OCI-LY7 (cell line): ENCODE measurements around the gene JAML.

Source experiments
- CTCF ChIP-seq: fragments of 200-600 bp; sonication (generic); conservative IDR thresholded peaks from 2 replicates; pipeline ENCODE4 v1.5.1; 2014; ENCODE audit warnings: mild to moderate bottlenecking, antibody characterized with exemption, low read length, moderate library complexity, mixed read lengths
- EZH2phosphoT487 ChIP-seq: fragments of 200-600 bp; sonication (generic); IDR thresholded peaks from 2 replicates; pipeline ENCODE4 v1.6.1; 2018; ENCODE audit warnings: low read depth, borderline replicate concordance, mild to moderate bottlenecking, mixed run types, antibody characterized with exemption, low read length, moderate library complexity, mixed read lengths

- no peak for TF ChIP-seq CTCF
- TF ChIP-seq EZH2phosphoT487: no peak
Observed at GRCh38 chr11:118144301-118145268, 80.2 kb downstream of the JAML start.
